K562 (cell line): ENCODE results near the gene SNTG2. TPM values are rescaled to one million over a fixed set of nuclear protein-coding genes. Genes with fewer than 3 reads are reported as not detected.

ENCODE experiments used
- ATAC-seq: fragments of 200-7000 bp; cut with Tn5 transposase; 3 replicates; pipeline ENCODE4 v1.9.1; 2020; ENCODE audit warnings: moderate library complexity
- BruUV-seq: library from RNA; stranded (reverse); fragments of 400-500 nt; replicated peaks from 2 replicates; lab custom pipeline; 2021; lab: Mats Ljungman, UMichigan
- CTCF ChIA-PET: fragments of 300-600 bp; formaldehyde crosslinking; extraction: SDS; loops from one replicate; lab custom pipeline; 2021; ENCODE audit warnings: low intra/inter-chr PET ratio; lab: Yijun Ruan, JAX
- POLR2A ChIA-PET: fragments of 300-600, 350-650 bp; sonication (Branson Sonifier 250); formaldehyde crosslinking; extraction: SDS; loops from one replicate; lab custom pipeline; 2021; ENCODE audit warnings: antibody characterized with exemption, inconsistent platforms; lab: Yijun Ruan, JAX
- DNase-seq, 4 experiments: peaks; one replicate each; pipeline versions ENCODE4 v3.0.0 to v3.0.0-alpha.2; 2011 to 2018; ENCODE audit warnings: low spot score in 3 of 4, mixed read lengths in 3 of 4; ENCODE audit errors: extremely low read depth in 1 of 4
- FAIRE-seq: peaks from 2 replicates; lab custom pipeline; 2011; peaks lifted over from hg19 to GRCh38; lab: Jason Lieb, UNC
- H2AFZ ChIP-seq: 2 replicates; pipeline ENCODE4 v1.6.0; 2011; ENCODE audit warnings: low read depth, low read length, control low read depth, inconsistent platforms
- H3K27ac ChIP-seq: fragments of 200-600 bp; 3 replicates; pipeline ENCODE4 v1.8.0; 2011; ENCODE audit warnings: low read depth, mild to moderate bottlenecking, control low read depth, inconsistent platforms, low read length, moderate library complexity, mixed read lengths; ENCODE audit errors: extremely low read depth
- H3K27me3 ChIP-seq, 2 experiments: fragments of 300-600 bp in 1 of 2; 2 replicates in 1 of 2; 3 replicates in 1 of 2; pipeline versions ENCODE4 v1.6.0 to v1.8.0; 2011; ENCODE audit warnings: inconsistent platforms in 2 of 2, low read length in 2 of 2, mild to moderate bottlenecking in 1 of 2, mixed read lengths in 1 of 2, moderate library complexity in 1 of 2; ENCODE audit not compliant: control insufficient read depth in 2 of 2, insufficient read depth in 2 of 2
- H3K36me3 ChIP-seq: fragments of 300-600 bp; 3 replicates; pipeline ENCODE4 v1.8.0; 2011; ENCODE audit warnings: mild to moderate bottlenecking, low read length, inconsistent platforms; ENCODE audit not compliant: control insufficient read depth, insufficient read depth
- H3K4me1 ChIP-seq, 2 experiments: fragments of 200-600 bp in 1 of 2; replicated peaks in 1 of 2; 2 replicates in 1 of 2; 3 replicates in 1 of 2; pipeline versions ENCODE4 v1.5.1 to v1.8.0; 2011; ENCODE audit warnings: inconsistent platforms in 2 of 2, low read length in 2 of 2, mild to moderate bottlenecking in 1 of 2, mixed read lengths in 1 of 2, moderate library complexity in 1 of 2; ENCODE audit not compliant: control insufficient read depth in 2 of 2, insufficient read depth in 2 of 2
- H3K4me2 ChIP-seq: 2 replicates; pipeline ENCODE4 v1.6.1; 2011; ENCODE audit warnings: low read length, control low read depth, inconsistent platforms, mixed read lengths; ENCODE audit not compliant: insufficient read depth
- H3K4me3 ChIP-seq: fragments of 200-600 bp; sonication (generic), shearing (Covaris generic); 2 replicates; pipeline ENCODE4 v1.5.1; 2016; ENCODE audit warnings: control low read depth, inconsistent platforms
- H3K79me2 ChIP-seq: fragments of 200-600 bp; 3 replicates; pipeline ENCODE4 v1.8.0; 2011; ENCODE audit warnings: low read length, inconsistent platforms; ENCODE audit not compliant: control insufficient read depth, insufficient read depth
- H3K9ac ChIP-seq, 2 experiments: 2 replicates each; pipeline versions ENCODE4 v1.6.0 to v1.6.1; 2011; ENCODE audit warnings: low read depth in 2 of 2, low read length in 2 of 2, control low read depth in 1 of 2, inconsistent platforms in 1 of 2, mild to moderate bottlenecking in 1 of 2, mixed read lengths in 1 of 2; ENCODE audit not compliant: insufficient read depth in 1 of 2
- H3K9me1 ChIP-seq: one replicate; pipeline ENCODE4 v1.6.0; 2011; ENCODE audit warnings: inconsistent platforms, mild to moderate bottlenecking, low read length, moderate library complexity; ENCODE audit not compliant: control insufficient read depth, insufficient read depth
- H3K9me3 ChIP-seq: replicated peaks from 2 replicates; pipeline ENCODE4 v1.5.1; 2011; ENCODE audit warnings: low read depth, low read length, inconsistent platforms; ENCODE audit not compliant: control insufficient read depth, insufficient read depth
- H4K20me1 ChIP-seq: replicated peaks from 2 replicates; pipeline ENCODE4 v1.6.1; 2011; ENCODE audit warnings: low read length, inconsistent platforms, mixed read lengths; ENCODE audit not compliant: control insufficient read depth, insufficient read depth
- FOXP1 ChIP-seq: sonication (generic); formaldehyde crosslinking; IDR thresholded peaks from 2 replicates; pipeline ENCODE4 v1.8.0; 2022; ENCODE audit warnings: mild to moderate bottlenecking, missing genetic modification reagents
- IRF2 ChIP-seq: sonication (generic); formaldehyde crosslinking; IDR thresholded peaks from 2 replicates; pipeline ENCODE4 v1.8.1; 2022; ENCODE audit warnings: mild to moderate bottlenecking, missing genetic modification reagents
- JUNB ChIP-seq: fragments of 450-650 bp; formaldehyde crosslinking; conservative IDR thresholded peaks from 2 replicates; pipeline ENCODE4 v1.4.0; 2020; ENCODE audit warnings: mild to moderate bottlenecking
- PHTF2 ChIP-seq: fragments of 250-450 bp; sonication (Bioruptor Pico); IDR thresholded peaks from 2 replicates; pipeline ENCODE4 v1.5.0; 2021; ENCODE audit warnings: mild to moderate bottlenecking
- POLR2H ChIP-seq: IDR thresholded peaks from 2 replicates; pipeline ENCODE4 v1.6.1; 2016; ENCODE audit warnings: missing genetic modification characterization, low read depth, mild to moderate bottlenecking, control low read depth, missing compliant biosample characterization, moderate library complexity
- RBM25 ChIP-seq: fragments of 200-400 bp; formaldehyde crosslinking; IDR thresholded peaks from 2 replicates; pipeline ENCODE4 v1.6.1; 2018; ENCODE audit warnings: low read length, low read depth, moderate library complexity; ENCODE audit not compliant: severe bottlenecking
- SRSF3 ChIP-seq: fragments of 200-400 bp; formaldehyde crosslinking; IDR thresholded peaks from 2 replicates; pipeline ENCODE4 v1.6.1; 2016; ENCODE audit warnings: mild to moderate bottlenecking, low read length, moderate library complexity; ENCODE audit not compliant: insufficient read depth
- ZBTB7A ChIP-seq: IDR thresholded peaks from 2 replicates; pipeline ENCODE4 v1.6.1; 2011; ENCODE audit warnings: low read depth, mild to moderate bottlenecking, low read length, moderate library complexity, borderline replicate concordance; ENCODE audit not compliant: control insufficient read depth
- ZKSCAN8 ChIP-seq: fragments of 200-800 bp; sonication (Bioruptor generic); IDR thresholded peaks from 2 replicates; pipeline ENCODE4 v1.6.1; 2016; ENCODE audit warnings: missing genetic modification characterization, missing compliant biosample characterization
- ZNF212 ChIP-seq: fragments of 450-650 bp; formaldehyde crosslinking; IDR thresholded peaks from 2 replicates; pipeline ENCODE4 v1.4.0; 2020; ENCODE audit warnings: mild to moderate bottlenecking
- ZNF23 ChIP-seq: fragments of 250-450 bp; sonication (Bioruptor Pico); IDR thresholded peaks from 2 replicates; pipeline ENCODE4 v1.4.0; 2020; ENCODE audit warnings: mild to moderate bottlenecking
- ZNF282 ChIP-seq: sonication (generic); formaldehyde crosslinking; IDR thresholded peaks from 2 replicates; pipeline ENCODE4 v1.8.1; 2023; ENCODE audit warnings: missing genetic modification reagents
- ZNF707 ChIP-seq: fragments of 250-450 bp; sonication (Bioruptor Pico); conservative IDR thresholded peaks from 2 replicates; pipeline ENCODE4 v1.8.0; 2022; ENCODE audit warnings: inconsistent platforms, mild to moderate bottlenecking, moderate library complexity
- WGBS: fragments of 100-300 bp; shearing (Covaris generic); methylation state at CpG from one replicate; pipeline ENCODE4 v1.1.6; 2016; ENCODE audit warnings: low coverage, mixed read lengths; ENCODE audit not compliant: insufficient coverage; ENCODE audit errors: missing lambda C conversion rate; 5-methylcytosine and 5-hydroxymethylcytosine counted together
- in situ Hi-C: fragments of 300-500 bp; cut with MboI; formaldehyde crosslinking; loops from 4 replicates; pipeline ENCODE4 v1.15.0; 2018; ENCODE audit warnings: inconsistent platforms, mixed read lengths
- intact Hi-C: fragments of 100-400 bp; cut with micrococcal nuclease; formaldehyde crosslinking; loops from 2 replicates; pipeline ENCODE4 v1.14.2; 2022
- polyA plus RNA-seq, 8 experiments: library from polyadenylated mRNA; depleted of rRNA in 4 of 8; stranded (reverse) in 5 of 8; unstranded in 3 of 8; fragments of >200 nt; fragmentation: Nextera tagmentation in 2 of 8; fragmentation: Illumina TruSeq in 1 of 8; extraction: Ambion mirVana in 2 of 8; extraction: Trizol in 1 of 8; gene quantifications; 2 replicates each; pipeline versions ENCODE4 v1.2.1 to v1.2.3, GENCODE V29; 2011 to 2014; ENCODE audit warnings: inconsistent platforms in 1 of 8, missing spikeins in 1 of 8
- total RNA-seq, 7 experiments: library from RNA; depleted of rRNA in 6 of 7; stranded (reverse); fragments of >200 nt in 6 of 7; fragmentation: Illumina TruSeq in 2 of 7; extraction: Trizol in 2 of 7; gene quantifications; 2 replicates each; pipeline versions ENCODE4 v1.2.1 to v1.2.3, GENCODE V29; 2011 to 2021; ENCODE audit warnings: low replicate concordance in 1 of 7
- TF ChIP-seq, protein P1 (sequence below): fragments of 450-650 bp; formaldehyde crosslinking; IDR thresholded peaks from 2 replicates; pipeline ENCODE4 v1.4.0; 2020; ENCODE audit warnings: mild to moderate bottlenecking, moderate library complexity
- TF ChIP-seq, protein P2 (sequence below): fragments of 250-450 bp; sonication (Bioruptor Pico); IDR thresholded peaks from 2 replicates; pipeline ENCODE4 v1.8.0; 2022; ENCODE audit warnings: moderate library complexity, mild to moderate bottlenecking, inconsistent platforms

SNTG2 gene
- total and polyA plus RNA-seq, 9 of the 15 experiments (the other 6 are each of a cell fraction or from before 2014, with no cell fraction given), result not detected

DNA sequence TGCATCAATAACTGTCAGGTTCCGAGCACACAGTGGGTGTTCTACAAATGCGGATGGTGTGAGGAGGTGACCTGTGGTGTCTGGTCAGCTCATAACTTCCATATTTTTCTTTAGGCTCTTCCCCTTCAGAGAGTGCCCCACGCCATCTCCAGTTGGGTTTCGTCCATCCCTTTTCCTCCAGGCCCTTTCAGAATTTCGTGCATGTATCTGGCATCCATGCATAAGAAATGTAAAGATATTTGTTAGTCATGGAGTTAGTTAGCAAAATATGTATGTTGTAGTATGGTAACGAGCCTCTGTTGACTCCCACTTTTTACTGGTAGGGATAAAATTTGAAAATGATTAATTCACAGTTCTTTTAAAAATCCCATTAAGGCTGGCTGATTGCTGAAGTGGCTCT, 67.2 kb downstream of the SNTG2 start:
- Histone ChIP-seq H3K4me3 (no peak overlapping the region), H4K20me1 (no peaks in the 10 kb centered on the region), H3K4me2 (no peak overlapping the region), H3K27ac (no peak overlapping the region), H3K9ac (no peak overlapping the region), H3K79me2 (no peaks in the 10 kb centered on the region), H3K9me1 (no peaks in the 10 kb centered on the region), H2AFZ (no peak overlapping the region), H3K36me3 (no peaks in the 10 kb centered on the region), H3K9me3 (no peaks in the 10 kb centered on the region), H3K4me1 (no peaks in the 10 kb centered on the region), H3K27me3 (no peaks in the 10 kb centered on the region)
- TF ChIP-seq ZNF282 (CRISPR knock-in tag), result no peak
- no peak for TF ChIP-seq IRF2 (CRISPR knock-in tag)
- TF ChIP-seq POLR2H (tag), result no peak
- TF ChIP-seq ZNF212, result no peak
- no peak for FAIRE-seq
- CTCF ChIA-PET, result no interaction called here
- WGBS, result 0% methylated on average over 6 of the region's 6 CpGs
- no peak for DNase-seq
- POLR2A ChIA-PET, result no interaction called here
- ATAC-seq, result no peak
- intact Hi-C loops (no loop called here), in situ Hi-C loops (no loop called here)
- BruUV-seq, result no TSS peak

- WGBS, result 0% methylated on average over 3 of the region's 3 CpGs
- no peak for FAIRE-seq
- Histone ChIP-seq H3K9me1 (no peaks in the 10 kb centered on the region), H3K27ac (no peak overlapping the region), H3K27me3 (no peaks in the 10 kb centered on the region; a peak in 1 of 5 replicates), H3K36me3 (no peaks in the 10 kb centered on the region), H3K9ac (no peak overlapping the region), H4K20me1 (no peaks in the 10 kb centered on the region), H2AFZ (no peak overlapping the region), H3K4me3 (no peak overlapping the region), H3K4me1 (no peaks in the 10 kb centered on the region), H3K9me3 (no peaks in the 10 kb centered on the region), H3K4me2 (no peak overlapping the region), H3K79me2 (no peaks in the 10 kb centered on the region)
- no peak for ATAC-seq
- CTCF ChIA-PET, result no interaction called here
- intact Hi-C loops, result no loop called here
- no peak for DNase-seq
- in situ Hi-C loops, result no loop called here
- BruUV-seq, result no TSS peak
- POLR2A ChIA-PET, result interaction anchor here (0.7 kb wide), 1 partner anchor 1618 kb away, joined by 4 read pairs; no protein-coding TSS in a partner anchor
- TF ChIP-seq SRSF3, result no peak
- TF ChIP-seq ZNF23 (CRISPR knock-in tag), result no peak
- TF ChIP-seq ZNF707 (CRISPR knock-in tag), result no peak
- no peak for TF ChIP-seq JUNB
- TF ChIP-seq PHTF2, result no peak
- no peak for TF ChIP-seq ZBTB7A
- no peak for TF ChIP-seq ZKSCAN8 (CRISPR knock-in tag)
- no peak for TF ChIP-seq FOXP1 (CRISPR knock-in tag)
- TF ChIP-seq, protein P1, sequence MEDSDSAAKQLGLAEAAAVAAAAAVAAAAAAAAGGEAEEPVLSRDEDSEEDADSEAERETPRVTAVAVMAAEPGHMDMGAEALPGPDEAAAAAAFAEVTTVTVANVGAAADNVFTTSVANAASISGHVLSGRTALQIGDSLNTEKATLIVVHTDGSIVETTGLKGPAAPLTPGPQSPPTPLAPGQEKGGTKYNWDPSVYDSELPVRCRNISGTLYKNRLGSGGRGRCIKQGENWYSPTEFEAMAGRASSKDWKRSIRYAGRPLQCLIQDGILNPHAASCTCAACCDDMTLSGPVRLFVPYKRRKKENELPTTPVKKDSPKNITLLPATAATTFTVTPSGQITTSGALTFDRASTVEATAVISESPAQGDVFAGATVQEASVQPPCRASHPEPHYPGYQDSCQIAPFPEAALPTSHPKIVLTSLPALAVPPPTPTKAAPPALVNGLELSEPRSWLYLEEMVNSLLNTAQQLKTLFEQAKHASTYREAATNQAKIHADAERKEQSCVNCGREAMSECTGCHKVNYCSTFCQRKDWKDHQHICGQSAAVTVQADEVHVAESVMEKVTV (CRISPR knock-in tag), result no peak
- no peak for TF ChIP-seq RBM25
- TF ChIP-seq, protein P2, sequence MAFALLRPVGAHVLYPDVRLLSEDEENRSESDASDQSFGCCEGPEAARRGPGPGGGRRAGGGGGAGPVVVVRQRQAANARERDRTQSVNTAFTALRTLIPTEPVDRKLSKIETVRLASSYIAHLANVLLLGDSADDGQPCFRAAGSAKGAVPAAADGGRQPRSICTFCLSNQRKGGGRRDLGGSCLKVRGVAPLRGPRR (CRISPR knock-in tag), result no peak
Observed at GRCh38 chr2:1020206-1020605, 69.6 kb downstream of the SNTG2 start.
